Measurements from ENCODE around the gene SCN3A. TPM values are rescaled to one million over a fixed set of nuclear protein-coding genes. Genes with fewer than 3 reads are reported as not detected.

SCN3A gene
- total and polyA plus RNA-seq, 9 of the 15 experiments (the other 6 are each of a cell fraction or from before 2014, with no cell fraction given), result not detected

DNA sequence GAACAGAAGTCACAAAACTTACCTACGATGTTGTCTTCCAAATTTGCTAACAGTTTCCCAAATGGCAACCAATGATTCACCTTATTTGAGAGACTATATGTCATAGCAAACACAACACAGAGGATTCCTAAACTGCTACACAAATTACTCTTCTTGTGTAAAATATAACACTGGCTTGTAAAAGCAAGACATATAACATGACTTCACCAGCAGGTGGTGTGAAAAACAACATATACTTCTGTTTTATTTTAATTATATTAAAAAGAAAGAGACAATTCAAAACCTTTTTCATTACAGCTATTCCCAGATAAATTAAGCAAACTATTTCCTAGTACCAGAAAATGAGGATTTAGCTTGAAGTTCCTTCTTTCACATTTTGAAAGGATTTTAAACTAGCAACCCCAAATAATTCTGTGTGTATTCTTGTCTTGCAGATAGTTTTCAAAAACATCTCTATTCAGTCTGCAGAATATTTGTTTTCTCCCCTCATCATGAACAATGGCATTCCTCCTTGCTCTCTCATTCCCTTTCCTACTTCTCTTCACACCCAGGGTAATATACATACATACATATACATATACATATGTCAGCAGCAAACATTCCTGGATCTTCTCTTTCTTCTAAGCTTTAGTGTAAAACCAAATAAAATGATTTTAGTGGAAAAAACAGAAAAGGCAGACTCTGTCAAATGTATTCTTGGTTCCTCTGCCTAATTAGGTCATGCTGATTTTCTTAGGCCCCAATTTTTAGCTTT is 62.1 kb downstream of the SCN3A start:
- H3K27me3 ChIP-seq (ENCODE audit: control insufficient read depth in 2 of 2, insufficient read depth in 2 of 2, low read length in 2 of 2), result no peaks in the 10 kb centered on the region
- H3K9me1 ChIP-seq (ENCODE audit: control insufficient read depth, insufficient read depth, low read length), result no peaks in the 10 kb centered on the region
- WGBS (ENCODE audit: insufficient coverage, low coverage, missing lambda C conversion rate), result 4% methylated on average over 1 of the region's 1 CpG
- BruUV-seq (replicated peaks), result no TSS peak
- ChIA-PET CTCF (ENCODE audit: low intra/inter-chr PET ratio) (no interaction called here), POLR2A (no interaction called here)
- H3K9me3 ChIP-seq (replicated peaks; ENCODE audit: control insufficient read depth, insufficient read depth, low read depth, low read length), result no peaks in the 10 kb centered on the region; the same call in none of the 2 replicates
- no peak overlapping the region for H3K9ac ChIP-seq (ENCODE audit: insufficient read depth in 1 of 2, low read depth in 2 of 2, low read length in 2 of 2)
- FAIRE-seq, result no peak
- in situ Hi-C loops (cut with MboI), result no loop called here
- H2AFZ ChIP-seq (ENCODE audit: low read depth, low read length), result no peak overlapping the region
- no peak for DNase-seq (ENCODE audit: extremely low read depth in 1 of 4, low spot score in 3 of 4)
- no peak for ATAC-seq
- H3K79me2 ChIP-seq (ENCODE audit: control insufficient read depth, insufficient read depth, low read length), result no peaks in the 10 kb centered on the region
- H4K20me1 ChIP-seq (replicated peaks; ENCODE audit: control insufficient read depth, insufficient read depth, low read length), result no peaks in the 10 kb centered on the region
- no peaks in the 10 kb centered on the region for H3K4me1 ChIP-seq (replicated peaks in 1 of 2; ENCODE audit: control insufficient read depth in 2 of 2, insufficient read depth in 2 of 2, low read length in 2 of 2)
- TF ChIP-seq DDX20 (tag; IDR thresholded peaks at IDR 0.05; ENCODE audit: low read depth), result no peak
- no peak for TF ChIP-seq CEBPB (tag; IDR thresholded peaks at IDR 0.05)
- no peak for TF ChIP-seq JUNB (CRISPR knock-in tag; conservative IDR thresholded peaks at IDR 0.05)
- TF ChIP-seq KDM1A (IDR thresholded peaks at IDR 0.05), result no peak
- no peak overlapping the region for H3K4me2 ChIP-seq (ENCODE audit: insufficient read depth, low read length)
- no peak overlapping the region for H3K27ac ChIP-seq (ENCODE audit: extremely low read depth, low read depth, low read length)
- no peak overlapping the region for H3K4me3 ChIP-seq
- no peaks in the 10 kb centered on the region for H3K36me3 ChIP-seq (ENCODE audit: control insufficient read depth, insufficient read depth, low read length)
- intact Hi-C loops (cut with micrococcal nuclease), result no loop called here

DNA sequence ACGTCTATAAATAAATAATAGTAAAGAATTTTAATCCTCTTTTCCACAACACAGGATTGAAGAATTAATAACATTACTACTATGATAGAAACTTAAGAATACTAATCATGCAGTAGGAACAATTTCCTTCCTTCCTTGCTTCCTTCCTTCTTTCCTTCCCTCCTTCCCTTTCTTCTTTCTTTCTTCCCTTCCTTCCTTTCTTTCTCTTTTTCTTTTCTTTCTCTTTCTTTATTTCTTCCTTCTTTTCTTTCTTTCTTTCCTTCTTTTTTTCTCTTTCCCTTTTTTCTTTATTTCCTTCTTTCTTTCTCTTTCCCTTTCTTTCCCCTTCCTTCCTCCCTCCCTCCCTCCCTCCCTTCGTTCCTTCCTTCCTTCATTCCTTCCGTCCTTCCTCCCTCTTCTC is 77.6 kb downstream of the SCN3A start:
- DNase-seq (ENCODE audit: extremely low read depth in 1 of 4, low spot score in 3 of 4) (no peak), ATAC-seq (no peak), FAIRE-seq (no peak)
- in situ Hi-C loops (cut with MboI) (no loop called here), intact Hi-C loops (cut with micrococcal nuclease) (no loop called here)
- WGBS (ENCODE audit: insufficient coverage, low coverage, missing lambda C conversion rate), result 0% methylated on average over 1 of the region's 3 CpGs
- H2AFZ ChIP-seq (ENCODE audit: low read depth, low read length), result no peak overlapping the region
- no peaks in the 10 kb centered on the region for H3K36me3 ChIP-seq (ENCODE audit: control insufficient read depth, insufficient read depth, low read length)
- H3K27me3 ChIP-seq (ENCODE audit: control insufficient read depth in 2 of 2, insufficient read depth in 2 of 2, low read length in 2 of 2), result no peaks in the 10 kb centered on the region
- ChIA-PET CTCF (ENCODE audit: low intra/inter-chr PET ratio) (no interaction called here), POLR2A (no interaction called here)
- no peaks in the 10 kb centered on the region for H4K20me1 ChIP-seq (replicated peaks; ENCODE audit: control insufficient read depth, insufficient read depth, low read length)
- no TSS peak for BruUV-seq (replicated peaks)
- H3K9ac ChIP-seq (ENCODE audit: insufficient read depth in 1 of 2, low read depth in 2 of 2, low read length in 2 of 2), result no peak overlapping the region
- H3K4me1 ChIP-seq (replicated peaks in 1 of 2; ENCODE audit: control insufficient read depth in 2 of 2, insufficient read depth in 2 of 2, low read length in 2 of 2), result no peaks in the 10 kb centered on the region
- no peaks in the 10 kb centered on the region for H3K9me1 ChIP-seq (ENCODE audit: control insufficient read depth, insufficient read depth, low read length)
- no peak overlapping the region for H3K4me3 ChIP-seq
- no peaks in the 10 kb centered on the region for H3K79me2 ChIP-seq (ENCODE audit: control insufficient read depth, insufficient read depth, low read length)
- no peaks in the 10 kb centered on the region for H3K9me3 ChIP-seq (replicated peaks; ENCODE audit: control insufficient read depth, insufficient read depth, low read depth, low read length)
- no peak overlapping the region for H3K4me2 ChIP-seq (ENCODE audit: insufficient read depth, low read length)
- no peak overlapping the region for H3K27ac ChIP-seq (ENCODE audit: extremely low read depth, low read depth, low read length)
- TF ChIP-seq, protein P1, sequence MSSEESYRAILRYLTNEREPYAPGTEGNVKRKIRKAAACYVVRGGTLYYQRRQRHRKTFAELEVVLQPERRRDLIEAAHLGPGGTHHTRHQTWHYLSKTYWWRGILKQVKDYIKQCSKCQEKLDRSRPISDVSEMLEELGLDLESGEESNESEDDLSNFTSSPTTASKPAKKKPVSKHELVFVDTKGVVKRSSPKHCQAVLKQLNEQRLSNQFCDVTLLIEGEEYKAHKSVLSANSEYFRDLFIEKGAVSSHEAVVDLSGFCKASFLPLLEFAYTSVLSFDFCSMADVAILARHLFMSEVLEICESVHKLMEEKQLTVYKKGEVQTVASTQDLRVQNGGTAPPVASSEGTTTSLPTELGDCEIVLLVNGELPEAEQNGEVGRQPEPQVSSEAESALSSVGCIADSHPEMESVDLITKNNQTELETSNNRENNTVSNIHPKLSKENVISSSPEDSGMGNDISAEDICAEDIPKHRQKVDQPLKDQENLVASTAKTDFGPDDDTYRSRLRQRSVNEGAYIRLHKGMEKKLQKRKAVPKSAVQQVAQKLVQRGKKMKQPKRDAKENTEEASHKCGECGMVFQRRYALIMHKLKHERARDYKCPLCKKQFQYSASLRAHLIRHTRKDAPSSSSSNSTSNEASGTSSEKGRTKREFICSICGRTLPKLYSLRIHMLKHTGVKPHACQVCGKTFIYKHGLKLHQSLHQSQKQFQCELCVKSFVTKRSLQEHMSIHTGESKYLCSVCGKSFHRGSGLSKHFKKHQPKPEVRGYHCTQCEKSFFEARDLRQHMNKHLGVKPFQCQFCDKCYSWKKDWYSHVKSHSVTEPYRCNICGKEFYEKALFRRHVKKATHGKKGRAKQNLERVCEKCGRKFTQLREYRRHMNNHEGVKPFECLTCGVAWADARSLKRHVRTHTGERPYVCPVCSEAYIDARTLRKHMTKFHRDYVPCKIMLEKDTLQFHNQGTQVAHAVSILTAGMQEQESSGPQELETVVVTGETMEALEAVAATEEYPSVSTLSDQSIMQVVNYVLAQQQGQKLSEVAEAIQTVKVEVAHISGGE (CRISPR knock-in tag; IDR thresholded peaks at IDR 0.05), result no peak
- no peak for TF ChIP-seq DPF2 (IDR thresholded peaks at IDR 0.05)
- TF ChIP-seq, protein P2, sequence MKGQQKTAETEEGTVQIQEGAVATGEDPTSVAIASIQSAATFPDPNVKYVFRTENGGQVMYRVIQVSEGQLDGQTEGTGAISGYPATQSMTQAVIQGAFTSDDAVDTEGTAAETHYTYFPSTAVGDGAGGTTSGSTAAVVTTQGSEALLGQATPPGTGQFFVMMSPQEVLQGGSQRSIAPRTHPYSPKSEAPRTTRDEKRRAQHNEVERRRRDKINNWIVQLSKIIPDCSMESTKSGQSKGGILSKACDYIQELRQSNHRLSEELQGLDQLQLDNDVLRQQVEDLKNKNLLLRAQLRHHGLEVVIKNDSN (CRISPR knock-in tag; IDR thresholded peaks at IDR 0.05), result no peak
- no peak for TF ChIP-seq SREBF2 (CRISPR knock-in tag; IDR thresholded peaks at IDR 0.05)
- no peak for TF ChIP-seq TEAD2 (tag; IDR thresholded peaks at IDR 0.05)
- TF ChIP-seq, protein P3, sequence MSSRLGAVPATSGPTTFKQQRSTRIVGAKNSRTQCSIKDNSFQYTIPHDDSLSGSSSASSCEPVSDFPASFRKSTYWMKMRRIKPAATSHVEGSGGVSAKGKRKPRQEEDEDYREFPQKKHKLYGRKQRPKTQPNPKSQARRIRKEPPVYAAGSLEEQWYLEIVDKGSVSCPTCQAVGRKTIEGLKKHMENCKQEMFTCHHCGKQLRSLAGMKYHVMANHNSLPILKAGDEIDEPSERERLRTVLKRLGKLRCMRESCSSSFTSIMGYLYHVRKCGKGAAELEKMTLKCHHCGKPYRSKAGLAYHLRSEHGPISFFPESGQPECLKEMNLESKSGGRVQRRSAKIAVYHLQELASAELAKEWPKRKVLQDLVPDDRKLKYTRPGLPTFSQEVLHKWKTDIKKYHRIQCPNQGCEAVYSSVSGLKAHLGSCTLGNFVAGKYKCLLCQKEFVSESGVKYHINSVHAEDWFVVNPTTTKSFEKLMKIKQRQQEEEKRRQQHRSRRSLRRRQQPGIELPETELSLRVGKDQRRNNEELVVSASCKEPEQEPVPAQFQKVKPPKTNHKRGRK (tag; IDR thresholded peaks at IDR 0.05), result peak; percentile 71
